GM21723 (cell line): ENCODE data around the gene TGM3.

ENCODE experiments used
- ATAC-seq: cut with Tn5 transposase; IDR thresholded peaks from one replicate; pipeline ENCODE4 v1.9.1; 2021; ENCODE audit warnings: mild to moderate bottlenecking, moderate library complexity; ENCODE audit not compliant: unreplicated experiment

Gene TGM3

GRCh38 chr20:2305029-2305428 lies 9.2 kb downstream of the TGM3 start:
- no peak for ATAC-seq

GRCh38 chr20:2305479-2305878 lies 9.7 kb downstream of the TGM3 start:
- no peak for ATAC-seq

DNA sequence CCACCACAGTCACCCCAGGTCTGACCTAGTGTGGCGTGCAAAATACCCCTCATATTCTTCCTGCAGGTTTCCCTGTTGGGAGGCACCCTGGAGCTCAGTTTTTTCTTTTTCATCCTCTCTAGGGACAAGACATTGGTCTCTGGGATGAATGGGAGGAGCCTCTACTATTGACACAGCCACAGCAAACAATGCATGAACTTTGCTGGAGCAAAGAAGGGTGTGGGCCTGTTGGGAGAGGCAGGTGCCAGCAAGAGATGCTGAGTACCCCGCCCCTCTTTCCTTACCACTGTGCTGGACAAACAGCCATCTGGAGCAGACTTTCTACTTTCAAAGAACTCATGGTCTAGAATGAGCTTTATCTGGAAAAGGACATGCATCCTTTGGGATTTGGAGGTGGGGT lies 10.1 kb downstream of the TGM3 start:
- no peak for ATAC-seq

DNA sequence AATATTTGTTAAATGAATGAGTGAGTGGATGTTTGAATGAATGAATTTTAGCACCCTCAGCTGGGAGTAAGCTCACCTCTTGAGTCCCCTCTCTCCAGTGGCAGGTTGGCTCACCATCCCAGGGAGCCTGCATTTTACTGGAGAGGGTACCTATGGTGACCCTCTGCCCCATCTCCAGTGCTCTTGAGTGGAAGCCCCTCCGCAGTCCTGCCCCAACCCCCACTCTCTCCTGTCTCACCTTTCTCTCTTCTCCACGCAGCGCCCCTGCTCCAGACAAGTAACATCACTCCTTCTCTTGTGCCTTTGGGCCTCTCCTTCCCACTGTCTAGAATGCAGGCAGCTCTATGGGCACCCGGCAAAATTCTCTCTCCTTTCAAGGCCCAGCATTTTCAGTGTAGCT lies 11.3 kb downstream of the TGM3 start:
- ATAC-seq, result no peak

GRCh38 chr20:2311329-2311728 lies 15.5 kb downstream of the TGM3 start:
- no peak for ATAC-seq

DNA sequence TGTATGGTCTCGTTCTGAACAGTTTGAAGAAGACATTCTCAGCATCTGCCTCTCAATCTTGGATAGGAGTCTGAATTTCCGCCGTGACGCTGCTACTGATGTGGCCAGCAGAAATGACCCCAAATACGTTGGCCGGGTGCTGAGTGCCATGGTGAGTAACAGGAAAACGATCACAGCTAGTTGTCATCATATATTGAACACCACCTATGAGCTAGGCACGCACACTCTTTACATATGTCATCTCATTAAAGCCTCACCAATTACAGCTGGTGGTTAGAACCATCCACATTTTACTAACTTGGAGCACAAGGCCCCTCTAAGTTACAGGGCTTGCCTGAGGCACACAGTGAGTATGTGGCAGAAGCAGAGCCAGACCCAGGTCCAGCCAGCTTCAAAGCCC lies 17.1 kb downstream of the TGM3 start:
- no peak for ATAC-seq

GRCh38 chr20:2313316-2313715 lies 17.5 kb downstream of the TGM3 start:
- no peak for ATAC-seq

DNA sequence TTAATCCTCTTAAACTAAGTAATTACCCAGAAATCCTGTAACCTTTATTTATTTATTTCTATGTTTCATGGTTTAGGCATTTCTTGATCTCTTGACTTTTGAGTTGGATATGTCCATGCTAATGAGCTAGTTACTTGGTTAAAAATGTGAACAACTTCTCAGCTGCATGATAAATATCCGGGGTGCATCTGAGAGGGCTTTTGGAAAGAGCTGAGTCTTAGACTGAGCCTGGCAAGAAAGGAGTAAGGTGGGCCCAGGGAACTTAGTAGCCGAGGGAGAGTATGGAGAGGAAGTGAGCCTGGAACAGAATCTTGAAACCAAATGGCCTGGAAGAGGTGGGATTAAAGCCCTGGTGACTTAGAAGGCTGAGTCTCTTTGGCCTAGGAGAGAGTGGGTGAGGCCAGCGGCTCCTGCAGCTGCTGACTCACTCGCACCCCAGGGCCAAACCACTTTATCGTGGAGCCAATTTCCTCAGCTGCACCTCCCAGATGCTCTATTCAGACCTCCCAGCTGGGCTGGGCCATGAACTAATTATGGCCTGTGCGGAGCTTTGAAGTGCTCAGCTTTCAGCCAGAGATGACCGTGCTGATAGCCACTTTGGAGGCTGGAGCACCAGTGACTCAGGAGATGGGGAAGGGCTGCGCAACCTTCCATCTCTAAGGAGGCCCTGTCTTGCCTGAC lies 19.1 kb downstream of the TGM3 start:
- ATAC-seq, result no peak

DNA sequence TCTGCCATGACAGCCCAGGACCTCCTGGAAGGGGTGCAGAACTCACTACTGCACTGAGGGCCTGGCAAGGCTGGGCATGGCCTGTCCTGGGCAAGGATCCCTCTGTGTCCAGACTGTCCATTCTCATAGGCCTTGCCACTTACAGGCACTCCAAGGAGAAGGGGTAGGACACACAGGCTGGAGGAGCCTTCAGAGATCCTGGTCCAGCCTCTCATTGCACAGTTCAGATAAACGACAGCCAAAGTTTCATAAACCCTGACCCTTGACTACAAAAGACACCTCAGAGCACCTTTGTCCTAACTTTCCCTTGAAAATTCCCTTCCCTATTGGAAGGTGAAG lies 19.6 kb downstream of the TGM3 start:
- no peak for ATAC-seq

GRCh38 chr20:2316847-2317495 lies 21.2 kb downstream of the TGM3 start:
- no peak for ATAC-seq

- ATAC-seq, result no peak
Observed at GRCh38 chr20:2320813-2321658, 25.2 kb downstream of the TGM3 start.

DNA sequence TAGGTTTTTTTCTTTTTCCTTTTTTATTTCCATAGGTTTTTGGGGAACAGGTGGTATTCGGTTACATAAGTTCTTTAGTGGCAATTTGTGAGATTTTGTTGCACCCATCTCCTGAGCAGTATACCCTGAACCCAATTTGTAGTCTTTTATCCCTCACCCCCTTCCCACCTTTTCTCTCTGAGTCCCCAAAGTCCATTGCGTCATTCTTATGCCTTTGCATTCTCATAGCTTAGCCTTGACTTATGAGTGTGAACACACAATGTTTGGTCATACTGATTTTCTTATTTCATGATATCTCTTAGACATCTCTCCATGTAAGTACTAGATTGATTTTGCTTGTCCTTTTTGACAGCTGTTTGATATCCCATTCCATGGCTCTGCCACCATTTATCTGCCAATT lies 27.2 kb downstream of the TGM3 start:
- ATAC-seq, result no peak

- no peak for ATAC-seq
Observed at GRCh38 chr20:2326046-2326445, 30.2 kb downstream of the TGM3 start.

- ATAC-seq, result no peak
Observed at GRCh38 chr20:2327620-2328555, 32.1 kb downstream of the TGM3 start.

- ATAC-seq, result no peak
Observed at GRCh38 chr20:2329286-2329685, 33.5 kb downstream of the TGM3 start.

DNA sequence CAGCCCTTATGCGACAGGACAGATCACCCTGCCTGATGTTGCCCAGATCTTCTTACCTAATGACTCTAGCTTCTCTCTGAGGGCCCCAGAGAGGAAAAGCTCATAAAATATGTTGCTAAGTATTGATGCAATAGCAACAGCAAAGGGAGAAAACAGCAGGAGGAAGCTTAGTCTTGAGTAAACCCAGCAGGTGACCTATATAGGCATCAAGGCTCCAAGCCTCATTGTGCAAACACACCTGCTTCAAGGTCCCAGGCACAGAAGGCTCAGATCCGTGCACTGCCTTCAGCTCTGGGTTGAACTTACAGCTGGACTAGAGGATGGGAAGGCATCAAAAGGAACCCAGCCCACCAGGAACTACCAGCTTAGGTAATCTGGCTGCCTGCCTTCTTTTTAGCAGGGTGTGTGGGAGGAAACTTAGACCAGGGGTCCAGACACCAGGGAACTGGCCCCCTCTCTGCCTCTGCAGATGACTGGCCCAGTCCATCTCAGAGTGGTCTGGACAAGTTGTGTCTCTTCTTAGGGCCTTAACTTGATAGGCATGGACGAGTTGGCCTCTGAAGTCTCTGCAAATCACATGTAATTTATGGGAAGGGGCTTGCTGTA lies 34.4 kb downstream of the TGM3 start:
- ATAC-seq, result no peak

GRCh38 chr20:2331106-2331505 lies 35.3 kb downstream of the TGM3 start:
- ATAC-seq, result no peak

DNA sequence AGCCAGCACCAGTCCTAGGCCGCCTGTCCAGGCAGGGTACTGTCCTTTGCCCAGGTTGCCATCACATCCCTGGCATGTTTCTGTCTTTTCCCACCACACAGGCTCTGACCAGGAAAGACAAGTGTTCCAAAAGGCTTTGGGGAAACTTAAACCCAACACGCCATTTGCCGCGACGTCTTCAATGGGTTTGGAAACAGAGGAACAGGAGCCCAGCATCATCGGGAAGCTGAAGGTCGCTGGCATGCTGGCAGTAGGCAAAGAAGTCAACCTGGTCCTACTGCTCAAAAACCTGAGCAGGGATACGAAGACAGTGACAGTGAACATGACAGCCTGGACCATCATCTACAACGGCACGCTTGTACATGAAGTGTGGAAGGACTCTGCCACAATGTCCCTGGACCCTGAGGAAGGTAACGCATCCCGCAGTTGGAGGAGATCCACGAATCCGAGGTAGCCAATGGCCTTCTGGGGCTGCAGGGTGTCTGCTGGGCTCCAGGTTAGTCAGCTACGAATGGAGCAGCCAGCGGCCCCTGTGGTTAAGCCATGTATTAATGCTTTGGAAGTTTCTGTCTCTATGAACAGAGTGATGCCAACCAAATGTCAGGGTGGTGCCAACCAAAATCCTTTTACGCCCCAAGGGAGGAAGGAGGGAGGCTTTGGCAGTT lies 36.2 kb downstream of the TGM3 start:
- no peak for ATAC-seq

DNA sequence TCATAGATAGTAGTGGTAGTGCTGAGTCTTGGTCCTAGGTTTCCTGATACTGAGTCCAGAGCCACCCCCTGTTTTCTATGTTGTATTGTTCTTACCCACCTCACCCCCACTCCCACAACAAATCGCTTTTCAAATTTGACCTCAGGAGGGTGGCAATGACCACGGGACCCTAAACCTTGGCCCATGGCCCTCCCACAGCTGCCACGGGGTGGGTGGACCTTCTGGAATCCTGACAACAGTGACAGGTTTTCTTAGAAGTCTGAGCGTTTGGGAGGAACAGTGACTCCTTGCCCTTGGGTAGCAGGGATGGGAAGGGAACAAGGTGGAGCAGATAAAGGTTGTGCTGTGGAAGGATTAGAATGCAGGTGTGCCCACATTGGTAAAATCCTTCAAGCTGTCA lies 36.9 kb downstream of the TGM3 start:
- no peak for ATAC-seq

DNA sequence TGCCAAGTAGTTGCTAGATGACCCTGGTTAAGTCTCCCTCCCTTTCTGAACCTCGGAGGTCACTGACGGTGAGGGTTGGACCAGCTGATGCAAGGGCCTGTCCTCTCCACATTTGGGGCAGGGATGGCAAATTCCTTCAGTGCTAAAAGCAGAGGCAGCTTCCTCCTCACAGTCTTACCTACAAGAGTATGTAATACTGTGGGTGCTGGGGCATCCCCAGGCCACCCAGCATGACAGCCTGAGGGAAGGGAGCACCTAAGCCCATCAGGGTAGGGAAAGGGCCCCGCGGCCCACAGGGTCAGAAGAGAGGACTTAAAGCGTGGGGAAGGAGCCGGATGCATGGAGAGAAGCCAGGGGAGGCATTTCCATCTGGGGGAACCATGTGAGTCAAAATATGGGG lies 38.0 kb downstream of the TGM3 start:
- no peak for ATAC-seq
